Immature natural killer cell (primary cell): ENCODE measurements around the gene ZNF275. TPM values are rescaled to one million over a fixed set of nuclear protein-coding genes. Genes with fewer than 3 reads are reported as not detected.
A peak's percentile ranks its signal among the peaks of the same experiment; 100 is the strongest.
"Not testable (repeated sequence)": the region's sequence is repeated elsewhere in the genome, so short reads cannot be mapped to it uniquely, and the experiment has no call there.

Experiments
- DNase-seq, 3 donors: peaks; one replicate each; pipeline ENCODE4 v3.0.0; 2022; ENCODE audit warnings: mixed read lengths in 1 of 3
- H3K27ac Mint-ChIP-seq, 6 donors: one replicate each; pipeline ENCODE4 v1.8.0; 2020; ENCODE audit warnings: mixed read lengths in 6 of 6, mild to moderate bottlenecking in 5 of 6, inconsistent platforms in 4 of 6, moderate library complexity in 3 of 6
- H3K27me3 Mint-ChIP-seq, 3 donors: one replicate each; pipeline ENCODE4 v1.8.0; 2020 to 2021; ENCODE audit warnings: low read depth in 3 of 3, mild to moderate bottlenecking in 3 of 3, mixed read lengths in 3 of 3, moderate library complexity in 3 of 3, inconsistent platforms in 1 of 3
- H3K36me3 Mint-ChIP-seq, 3 donors: one replicate each; pipeline ENCODE4 v1.8.0; 2020; ENCODE audit warnings: mixed read lengths in 3 of 3, inconsistent platforms in 2 of 3, mild to moderate bottlenecking in 2 of 3
- H3K4me1 Mint-ChIP-seq, 2 donors: one replicate each; pipeline ENCODE4 v1.8.0; 2020; ENCODE audit warnings: inconsistent platforms in 2 of 2, mild to moderate bottlenecking in 2 of 2, mixed read lengths in 2 of 2, moderate library complexity in 1 of 2
- H3K4me3 Mint-ChIP-seq, 5 donors: one replicate each; pipeline ENCODE4 v1.8.0; 2020; ENCODE audit warnings: mild to moderate bottlenecking in 5 of 5, mixed read lengths in 5 of 5, inconsistent platforms in 3 of 5, moderate library complexity in 3 of 5
- H3K9me3 Mint-ChIP-seq, 6 donors: one replicate each; pipeline ENCODE4 v1.8.0; 2020; ENCODE audit warnings: mild to moderate bottlenecking in 6 of 6, mixed read lengths in 6 of 6, inconsistent platforms in 4 of 6, moderate library complexity in 3 of 6
- polyA plus RNA-seq, 3 donors: library from polyadenylated mRNA; unstranded; fragments of 300-500 nt; fragmentation: Illumina TruSeq; gene quantifications; one replicate each; pipeline ENCODE4 v1.2.3, GENCODE V29; 2021

The ZNF275 gene
- polyA plus RNA-seq, 3 donors from 2014 or later: 3.1 to 5.2 (median 3.2) TPM

- Mint-ChIP-seq H3K27ac (no peak overlapping the region), H3K4me3 (no peak overlapping the region), H3K4me1 (no peaks in the 10 kb centered on the region), H3K27me3 (peaks cover 2 to 7% (median 5%) of the 10 kb centered on the region in 3 donors), H3K9me3 (no peaks in the 10 kb centered on the region), H3K36me3 (no peaks in the 10 kb centered on the region)
- no peak for DNase-seq
Measured at GRCh38 chrX:153307276-153308178, 26.4 kb upstream of the ZNF275 start.

DNA sequence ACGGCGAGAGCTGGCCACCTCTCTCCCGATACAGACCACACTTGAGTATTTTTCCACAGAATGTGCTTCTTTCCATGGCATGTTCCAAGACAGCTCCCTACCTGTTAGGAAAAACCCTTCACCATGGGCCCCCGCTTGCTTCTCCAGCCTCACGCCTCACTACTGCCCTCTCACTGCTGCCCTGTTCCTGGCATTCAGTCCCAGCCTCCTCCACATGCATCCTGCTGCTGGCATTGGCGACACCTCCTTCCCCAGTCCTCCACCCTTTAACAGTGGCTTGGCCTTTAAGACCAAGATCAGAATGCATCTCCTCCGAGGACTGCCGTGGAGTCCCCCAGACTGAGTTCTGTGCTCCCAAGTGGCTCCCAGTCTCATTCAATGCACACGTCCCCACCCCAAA, 23.1 kb upstream of the ZNF275 start:
- H3K4me1 Mint-ChIP-seq: no peaks in the 10 kb centered on the region
- H3K27ac Mint-ChIP-seq: no peak overlapping the region
- H3K4me3 Mint-ChIP-seq: no peak overlapping the region
- no peaks in the 10 kb centered on the region for H3K36me3 Mint-ChIP-seq
- DNase-seq: no peak
- H3K9me3 Mint-ChIP-seq: no peaks in the 10 kb centered on the region
- H3K27me3 Mint-ChIP-seq: peaks cover 0 to 6% (median 3%) of the 10 kb centered on the region in 3 donors

- peaks cover 0 to 3% (median 3%) of the 10 kb centered on the region in 3 donors for H3K27me3 Mint-ChIP-seq
- no peak overlapping the region for H3K4me3 Mint-ChIP-seq
- DNase-seq: no peak
- no peak overlapping the region for H3K27ac Mint-ChIP-seq
- H3K4me1 Mint-ChIP-seq: no peaks in the 10 kb centered on the region
- no peaks in the 10 kb centered on the region for H3K36me3 Mint-ChIP-seq
- no peaks in the 10 kb centered on the region for H3K9me3 Mint-ChIP-seq
Measured at GRCh38 chrX:153312041-153312440, 21.9 kb upstream of the ZNF275 start.

- DNase-seq: no peak
- Mint-ChIP-seq H3K4me3 (no peak overlapping the region), H3K4me1 (no peaks in the 10 kb centered on the region), H3K27me3 (peaks cover 0 to 4% (median 3%) of the 10 kb centered on the region in 3 donors), H3K36me3 (no peaks in the 10 kb centered on the region), H3K27ac (no peak overlapping the region), H3K9me3 (no peaks in the 10 kb centered on the region)
Measured at GRCh38 chrX:153312842-153313241, 21.1 kb upstream of the ZNF275 start.

DNA sequence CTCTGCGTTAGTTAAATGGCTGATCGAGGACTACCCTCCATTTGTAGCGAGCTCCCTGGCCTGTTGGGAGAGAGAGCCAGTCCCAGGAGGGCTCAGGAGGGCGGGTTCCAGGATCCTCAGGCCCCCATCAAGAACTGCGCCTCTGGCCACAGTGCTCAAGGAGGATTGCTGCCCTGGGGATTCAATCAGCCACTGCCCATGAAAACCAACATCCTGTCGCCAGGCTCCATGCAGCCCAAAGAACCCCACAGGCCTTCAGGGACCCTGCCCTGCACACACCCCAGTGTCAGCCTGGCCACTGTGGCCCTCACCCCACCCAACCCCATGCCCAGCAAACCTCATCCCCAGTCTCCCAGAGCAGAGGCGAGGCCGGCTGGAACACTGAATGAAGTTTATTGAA, 16.6 kb upstream of the ZNF275 start:
- no peaks in the 10 kb centered on the region for H3K4me1 Mint-ChIP-seq
- H3K4me3 Mint-ChIP-seq: no peak overlapping the region
- no peaks in the 10 kb centered on the region for H3K36me3 Mint-ChIP-seq
- H3K9me3 Mint-ChIP-seq: no peaks in the 10 kb centered on the region
- DNase-seq: no peak
- H3K27me3 Mint-ChIP-seq: peaks cover 0 to 5% (median 1%) of the 10 kb centered on the region in 3 donors
- H3K27ac Mint-ChIP-seq: no peak overlapping the region

DNA sequence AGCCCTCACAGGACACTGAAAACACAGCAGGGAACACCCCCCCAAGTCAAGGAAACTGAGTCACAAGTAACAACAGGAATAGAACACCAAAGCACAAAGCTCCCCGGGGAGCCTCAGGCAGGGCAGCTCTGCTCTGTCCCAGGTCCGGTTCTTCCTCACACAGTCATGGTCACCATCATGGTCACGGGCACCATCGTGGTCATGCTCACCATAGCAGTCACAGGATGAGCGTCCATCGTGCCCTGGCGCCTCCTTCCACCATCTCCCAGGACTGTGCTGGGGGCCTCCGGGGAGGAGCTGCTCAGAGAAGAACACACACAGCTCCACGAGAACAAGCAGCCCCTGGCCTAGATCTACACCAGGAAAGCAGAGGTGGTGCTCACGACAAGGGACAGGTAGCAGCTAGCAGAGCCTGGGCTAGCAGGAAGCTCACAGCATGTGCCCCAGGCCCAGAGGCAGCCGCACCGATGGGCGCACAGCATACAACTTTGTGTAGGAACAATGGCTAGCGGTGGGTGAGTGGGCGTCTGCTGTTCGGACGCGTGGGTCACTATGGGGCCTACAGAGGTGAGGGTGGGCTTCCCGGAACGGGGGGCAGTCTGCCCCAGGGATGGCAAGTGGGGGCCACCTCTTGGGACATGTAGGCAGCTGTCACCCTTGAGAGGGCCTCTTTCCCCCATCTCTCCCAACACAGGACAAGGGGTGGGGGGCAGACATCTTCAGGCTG, 15.8 kb upstream of the ZNF275 start:
- Mint-ChIP-seq H3K4me1 (no peaks in the 10 kb centered on the region), H3K27me3 (peaks cover 0 to 7% (median 1%) of the 10 kb centered on the region in 3 donors), H3K27ac (no peak overlapping the region), H3K36me3 (no peaks in the 10 kb centered on the region), H3K9me3 (no peaks in the 10 kb centered on the region), H3K4me3 (no peak overlapping the region)
- no peak for DNase-seq

GRCh38 chrX:153318811-153319210, 15.1 kb upstream of the ZNF275 start:
- Mint-ChIP-seq H3K27ac (no peak overlapping the region), H3K9me3 (no peaks in the 10 kb centered on the region), H3K36me3 (no peaks in the 10 kb centered on the region), H3K27me3 (peaks cover 0 to 8% (median 1%) of the 10 kb centered on the region in 3 donors), H3K4me3 (no peak overlapping the region), H3K4me1 (no peaks in the 10 kb centered on the region)
- DNase-seq: no peak

GRCh38 chrX:153319295-153320046, 14.5 kb upstream of the ZNF275 start:
- DNase-seq: no peak
- H3K9me3 Mint-ChIP-seq: no peaks in the 10 kb centered on the region
- no peaks in the 10 kb centered on the region for H3K4me1 Mint-ChIP-seq
- no peak overlapping the region for H3K27ac Mint-ChIP-seq
- no peak overlapping the region for H3K4me3 Mint-ChIP-seq
- no peaks in the 10 kb centered on the region for H3K36me3 Mint-ChIP-seq
- peaks cover 0 to 8% (median 1%) of the 10 kb centered on the region in 3 donors for H3K27me3 Mint-ChIP-seq

DNA sequence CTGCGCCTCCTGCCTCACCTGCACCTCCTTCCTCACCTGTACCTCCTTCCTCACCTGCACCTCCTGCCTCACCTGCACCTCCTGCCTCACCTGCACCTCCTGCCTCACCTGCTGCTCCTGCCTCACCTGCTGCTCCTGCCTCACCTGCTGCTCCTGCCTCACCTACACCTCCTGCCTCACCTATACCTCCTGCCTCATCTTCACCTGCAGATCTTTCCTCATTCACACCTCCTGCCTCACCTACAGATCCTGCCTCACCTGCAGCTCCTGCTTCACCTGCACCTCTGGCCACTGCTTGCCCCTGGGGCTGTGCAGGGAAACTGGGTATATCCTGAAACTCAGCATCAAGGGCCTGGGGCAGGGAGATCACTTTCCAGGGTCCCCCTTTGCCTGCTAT, 13.9 kb upstream of the ZNF275 start:
- H3K36me3 Mint-ChIP-seq, DNase-seq, H3K4me3 Mint-ChIP-seq, H3K9me3 Mint-ChIP-seq, H3K27ac Mint-ChIP-seq, H3K4me1 Mint-ChIP-seq, H3K27me3 Mint-ChIP-seq: not testable (repeated sequence)

- H3K4me3 Mint-ChIP-seq: no peak overlapping the region
- H3K9me3 Mint-ChIP-seq: no peaks in the 10 kb centered on the region
- DNase-seq: no peak
- no peak overlapping the region for H3K27ac Mint-ChIP-seq
- H3K27me3 Mint-ChIP-seq: peaks cover 0 to 11% (median 1%) of the 10 kb centered on the region in 3 donors
- H3K4me1 Mint-ChIP-seq: no peaks in the 10 kb centered on the region
- H3K36me3 Mint-ChIP-seq: no peaks in the 10 kb centered on the region
Measured at GRCh38 chrX:153320555-153321184, 13.3 kb upstream of the ZNF275 start.

DNA sequence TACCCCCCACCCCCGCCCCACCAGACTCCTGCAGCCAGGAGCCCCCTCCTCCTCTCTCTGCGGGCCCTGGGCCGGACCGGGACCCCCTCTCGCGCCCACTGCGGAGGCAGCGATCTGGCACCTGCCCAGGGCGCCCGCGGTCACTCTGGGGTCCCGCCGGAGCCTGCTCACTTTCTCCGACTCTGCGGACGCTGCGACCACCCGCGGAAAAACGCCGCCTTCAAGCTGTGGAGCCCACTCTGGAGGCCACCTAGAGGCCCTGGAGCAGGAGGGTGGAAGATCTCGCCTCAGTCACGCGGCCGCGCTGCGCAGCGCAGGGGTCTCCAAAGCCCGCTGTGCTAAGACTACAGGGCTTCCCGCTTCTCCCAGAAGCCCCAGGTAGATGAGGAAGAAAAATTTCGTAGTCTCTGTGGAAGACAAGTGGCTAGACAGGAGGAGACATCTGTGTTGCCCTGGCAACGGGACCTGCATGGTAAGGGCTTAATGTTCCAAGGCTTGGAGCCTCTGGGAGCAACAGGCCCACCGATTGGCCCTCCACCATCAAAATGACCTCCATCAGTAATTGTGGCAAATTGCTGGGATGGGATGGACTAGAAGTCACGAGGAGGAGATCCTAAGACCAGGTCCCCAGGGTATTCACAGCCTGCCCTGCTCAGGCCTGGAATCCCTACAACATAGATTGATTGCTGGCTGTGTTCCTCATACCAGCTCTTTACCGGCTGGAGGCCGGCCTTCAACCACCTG, 12.4 kb upstream of the ZNF275 start, which contains the start of gene PNMA6F:
Gene PNMA6F (minus strand): TSS at position 387 of the 744 bp plus-strand sequence. CDS start 1,093 bp downstream, outside the sequence.
- no peaks in the 10 kb centered on the region for H3K4me1 Mint-ChIP-seq
- no peaks in the 10 kb centered on the region for H3K9me3 Mint-ChIP-seq
- no peak within 1 kb of the TSS for H3K27ac Mint-ChIP-seq
- H3K36me3 Mint-ChIP-seq: no peaks in the 10 kb centered on the region
- H3K27me3 Mint-ChIP-seq: peaks cover under 1 to 11% (median 2%) of the 10 kb centered on the region in 3 donors
- H3K4me3 Mint-ChIP-seq: no peak within 1 kb of the TSS
- DNase-seq: no peak

DNA sequence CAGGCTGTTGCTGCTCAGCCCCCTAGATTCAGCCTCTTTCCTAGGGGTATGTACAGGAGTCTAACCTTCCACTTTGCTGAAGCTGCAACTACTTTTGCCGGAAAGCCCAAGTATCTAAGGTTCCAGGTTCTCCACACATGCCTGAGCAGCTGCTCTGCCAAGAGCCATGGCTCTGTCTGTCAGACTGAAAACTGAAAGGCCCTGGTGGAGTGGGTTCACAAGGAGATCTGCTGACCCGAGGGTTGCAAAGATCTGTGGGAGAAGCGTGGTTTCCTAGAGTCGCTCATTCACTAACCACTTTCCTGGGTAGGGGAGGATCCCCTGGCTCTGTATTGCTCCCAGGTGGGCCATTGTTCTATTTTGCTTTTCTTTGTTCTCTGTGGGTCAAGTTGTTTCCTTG, 6.4 kb upstream of the ZNF275 start:
- H3K9me3 Mint-ChIP-seq: no peaks in the 10 kb centered on the region

GRCh38 chrX:153333266-153333665, 687 bp upstream of the ZNF275 start:
- Mint-ChIP-seq H3K27ac (peak overlapping the region in 3 of 6 donors; percentile 40 to 82 (median 41)), H3K27me3 (peaks cover 5 to 9% (median 6%) of the 10 kb centered on the region in 3 donors), H3K9me3 (peaks cover 0 to 1% (median 0%) of the 10 kb centered on the region in 6 donors), H3K36me3 (no peaks in the 10 kb centered on the region), H3K4me3 (peak overlapping the region; percentile 83 to 94 (median 87)), H3K4me1 (peaks cover 19 to 24% of the 10 kb centered on the region in 2 donors)
- DNase-seq: no peak

More for the DNA sequence above, 6.4 kb upstream of the ZNF275 start:
- no peaks in the 10 kb centered on the region for H3K36me3 Mint-ChIP-seq
- H3K27ac Mint-ChIP-seq: no peak overlapping the region
- H3K27me3 Mint-ChIP-seq: peaks cover 5 to 16% (median 6%) of the 10 kb centered on the region in 3 donors
- DNase-seq: no peak
- no peak overlapping the region for H3K4me3 Mint-ChIP-seq
- H3K4me1 Mint-ChIP-seq: no peaks in the 10 kb centered on the region
